ENCODE results near the gene REEP1. TPM values are rescaled to one million over a fixed set of nuclear protein-coding genes. Genes with fewer than 3 reads are reported as not detected.

The REEP1 gene
- total RNA-seq, 2 donors from 2014 or later, result 4.0 to 5.4 TPM

GRCh38 chr2:86323273-86324021, 14.0 kb downstream of the REEP1 start:
- Histone ChIP-seq H3K9me3 (no peaks in the 10 kb centered on the region), H3K4me1 (no peaks in the 10 kb centered on the region), H3K36me3 (replicated peaks in 1 of 2; ENCODE audit: insufficient read depth in 1 of 2, low read depth in 2 of 2) (no peaks in the 10 kb centered on the region), H3K27me3 (no peaks in the 10 kb centered on the region), H3K27ac (no peak overlapping the region), H3K4me3 (no peak overlapping the region)
- 84 to 87% methylated on average over 8 to 9 of the region's 9 CpGs for WGBS, 2 donors
- no peak for DNase-seq
- intact Hi-C loops (cut with DNase I), result no loop called here
- TF ChIP-seq POLR2A (IDR thresholded peaks at IDR 0.05), result no peak
- no peak for TF ChIP-seq CTCF (IDR thresholded peaks at IDR 0.05)
- ATAC-seq, result no peak

DNA sequence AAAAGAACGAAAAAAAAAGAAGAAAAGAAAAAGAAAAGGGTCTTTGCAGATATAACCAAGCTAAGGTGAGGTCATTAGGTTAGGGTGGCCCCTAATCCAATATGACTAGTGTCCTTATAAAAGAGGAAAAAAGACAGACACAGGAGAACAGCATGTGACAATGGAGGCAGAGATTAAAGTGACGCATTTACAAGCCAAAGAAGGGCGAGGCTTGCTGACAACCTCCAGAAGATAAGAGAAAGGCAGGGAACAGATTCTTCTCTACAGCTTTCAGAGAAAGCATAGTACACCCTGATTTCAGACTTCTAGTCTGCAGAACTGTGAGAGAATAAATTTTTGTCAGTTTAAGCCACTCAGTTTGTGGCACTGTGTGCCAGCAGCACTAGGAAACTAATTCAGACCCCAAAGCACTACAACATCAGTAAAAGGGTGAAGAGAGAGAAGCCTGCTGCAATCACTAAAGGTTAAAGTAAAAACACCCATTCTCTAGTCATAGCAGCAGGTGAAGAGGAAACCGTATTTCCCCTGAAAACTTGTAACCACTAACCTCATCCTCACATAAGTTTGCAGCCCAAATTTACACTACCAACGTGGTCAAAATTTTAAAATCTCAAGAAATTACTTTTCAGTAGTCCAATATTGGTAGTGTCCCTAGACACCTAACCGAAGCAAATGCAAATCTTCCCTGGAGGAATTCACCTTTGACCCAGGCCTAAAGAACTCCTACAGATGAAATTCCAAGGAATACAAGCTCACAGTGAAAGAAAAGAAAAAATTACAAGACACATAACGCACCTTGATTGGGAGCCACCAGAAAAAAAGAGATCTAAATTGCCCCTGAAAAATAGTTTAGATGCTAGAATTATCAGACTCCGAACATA, 17.5 kb downstream of the REEP1 start:
- DNase-seq (no peak), ATAC-seq (no peak)
- no peaks in the 10 kb centered on the region for H3K27me3 ChIP-seq
- no peak overlapping the region for H3K27ac ChIP-seq
- intact Hi-C loops (cut with DNase I), result no loop called here
- no peak overlapping the region for H3K4me3 ChIP-seq
- H3K9me3 ChIP-seq, result no peaks in the 10 kb centered on the region
- TF ChIP-seq CTCF (IDR thresholded peaks at IDR 0.05) (no peak), POLR2A (IDR thresholded peaks at IDR 0.05) (no peak)
- 71 to 74% methylated on average over 8 of the region's 8 CpGs for WGBS, 2 donors
- H3K36me3 ChIP-seq (replicated peaks in 1 of 2; ENCODE audit: insufficient read depth in 1 of 2, low read depth in 2 of 2), result no peaks in the 10 kb centered on the region
- no peaks in the 10 kb centered on the region for H3K4me1 ChIP-seq

- 76 to 83% methylated on average over 5 to 6 of the region's 6 CpGs for WGBS, 2 donors
- no peaks in the 10 kb centered on the region for H3K27me3 ChIP-seq
- no peaks in the 10 kb centered on the region for H3K36me3 ChIP-seq (replicated peaks in 1 of 2; ENCODE audit: insufficient read depth in 1 of 2, low read depth in 2 of 2)
- DNase-seq (no peak), ATAC-seq (no peak)
- TF ChIP-seq CTCF (IDR thresholded peaks at IDR 0.05), result no peak
- TF ChIP-seq POLR2A (IDR thresholded peaks at IDR 0.05), result no peak
- intact Hi-C loops (cut with DNase I), result no loop called here
- no peaks in the 10 kb centered on the region for H3K9me3 ChIP-seq
- H3K4me1 ChIP-seq, result no peaks in the 10 kb centered on the region
- H3K4me3 ChIP-seq, result no peak overlapping the region
- H3K27ac ChIP-seq, result no peak overlapping the region
Measured at GRCh38 chr2:86315084-86315483, 22.3 kb downstream of the REEP1 start.

GRCh38 chr2:86314125-86314524, 23.3 kb downstream of the REEP1 start:
- 50 to 68% methylated on average over 2 of the region's 2 CpGs for WGBS, 2 donors
- H3K4me1 ChIP-seq, result no peaks in the 10 kb centered on the region
- no peak overlapping the region for H3K27ac ChIP-seq

More at GRCh38 chr2:86314125-86314524, 23.3 kb downstream of the REEP1 start:
- intact Hi-C loops (cut with DNase I), result no loop called here
- ATAC-seq, result peak; percentile 50
- no peak for DNase-seq
- H3K27me3 ChIP-seq, result no peaks in the 10 kb centered on the region
- H3K36me3 ChIP-seq (replicated peaks in 1 of 2; ENCODE audit: insufficient read depth in 1 of 2, low read depth in 2 of 2), result no peaks in the 10 kb centered on the region
- no peak overlapping the region for H3K4me3 ChIP-seq
- no peak for TF ChIP-seq POLR2A (IDR thresholded peaks at IDR 0.05)
- no peak for TF ChIP-seq CTCF (IDR thresholded peaks at IDR 0.05)
- H3K9me3 ChIP-seq, result no peaks in the 10 kb centered on the region
